HG03378 (cell line): Measurements from ENCODE around the gene PRPH.
"Not testable (repeated sequence)": the region's sequence is repeated elsewhere in the genome, so short reads cannot be mapped to it uniquely, and the experiment has no call there.

Experiments used
- ATAC-seq: cut with Tn5 transposase; IDR thresholded peaks from one replicate; pipeline ENCODE4 v1.9.1; 2021; ENCODE audit warnings: mild to moderate bottlenecking, moderate library complexity; ENCODE audit not compliant: unreplicated experiment

Gene PRPH

GRCh38 chr12:49295082-49295936 lies at the start of gene PRPH:
TSS of gene PRPH (plus strand) at chr12:49295147. CDS start at chr12:49295201, 54 bp downstream.
- ATAC-seq, result no peak

- ATAC-seq, result no peak
Observed at GRCh38 chr12:49251357-49251756, 43.6 kb upstream of the PRPH start.

GRCh38 chr12:49253033-49253623 lies 41.8 kb upstream of the PRPH start:
- ATAC-seq, result no peak

GRCh38 chr12:49255456-49255855 lies 39.5 kb upstream of the PRPH start:
- not testable (repeated sequence) for ATAC-seq

GRCh38 chr12:49255857-49256637 lies 38.9 kb upstream of the PRPH start:
- ATAC-seq, result no peak

- ATAC-seq, result not testable (repeated sequence)
Observed at GRCh38 chr12:49257508-49258184, 37.3 kb upstream of the PRPH start.

- ATAC-seq, result no peak
Observed at GRCh38 chr12:49259452-49259851, 35.5 kb upstream of the PRPH start.

GRCh38 chr12:49260166-49260565 lies 34.8 kb upstream of the PRPH start:
- ATAC-seq, result no peak

GRCh38 chr12:49260571-49261363 lies 34.2 kb upstream of the PRPH start:
- ATAC-seq, result no peak

- ATAC-seq, result no peak
Observed at GRCh38 chr12:49261721-49262120, 33.2 kb upstream of the PRPH start.

GRCh38 chr12:49263400-49263763 lies 31.6 kb upstream of the PRPH start:
- ATAC-seq, result no peak

- peak; percentile 15 for ATAC-seq
Observed at GRCh38 chr12:49264466-49264872, 30.5 kb upstream of the PRPH start.

- peak; percentile 71 for ATAC-seq
Observed at GRCh38 chr12:49264873-49265792, 29.8 kb upstream of the PRPH start, which contains the start of gene TUBA1C. TSS of gene TUBA1C (plus strand) at chr12:49265082. CDS start at chr12:49265182, 100 bp downstream.

- ATAC-seq, result not testable (repeated sequence)
Observed at GRCh38 chr12:49269191-49269590, 25.8 kb upstream of the PRPH start.

- ATAC-seq, result no peak
Observed at GRCh38 chr12:49272790-49273725, 21.9 kb upstream of the PRPH start.

- no peak for ATAC-seq
Observed at GRCh38 chr12:49273726-49274395, 21.1 kb upstream of the PRPH start.

- ATAC-seq, result no peak
Observed at GRCh38 chr12:49274396-49275069, 20.4 kb upstream of the PRPH start.
